ENCODE results near the gene ANXA5.
A peak's percentile ranks its signal among the peaks of the same experiment; 100 is the strongest.

ANXA5 gene

GRCh38 chr4:121712001-121712651, 15.3 kb upstream of the ANXA5 start:
- DNase-seq (ENCODE audit: low read depth) = no peak

- DNase-seq (ENCODE audit: low read depth) = peak; percentile 97
Measured at GRCh38 chr4:121711263-121712000, 14.7 kb upstream of the ANXA5 start.

GRCh38 chr4:121709766-121710405, 13.1 kb upstream of the ANXA5 start:
- no peak for DNase-seq (ENCODE audit: low read depth)

GRCh38 chr4:121707344-121707743, 10.6 kb upstream of the ANXA5 start:
- DNase-seq (ENCODE audit: low read depth) = no peak

GRCh38 chr4:121706595-121707021, 9.8 kb upstream of the ANXA5 start:
- peak; percentile 79 for DNase-seq (ENCODE audit: low read depth)

- no peak for DNase-seq (ENCODE audit: low read depth)
Measured at GRCh38 chr4:121705521-121705920, 8.7 kb upstream of the ANXA5 start.

- no peak for DNase-seq (ENCODE audit: low read depth)
Measured at GRCh38 chr4:121702136-121702535, 5.4 kb upstream of the ANXA5 start.

- DNase-seq (ENCODE audit: low read depth) = peak; percentile 28
Measured at GRCh38 chr4:121701263-121701662, 4.5 kb upstream of the ANXA5 start.

GRCh38 chr4:121698236-121698671, 1.5 kb upstream of the ANXA5 start:
- no peak for DNase-seq (ENCODE audit: low read depth)

GRCh38 chr4:121697564-121697963, 784 bp upstream of the ANXA5 start:
- no peak for DNase-seq (ENCODE audit: low read depth)

GRCh38 chr4:121696170-121696580, 605 bp downstream of the ANXA5 start:
- peak; percentile 86 for DNase-seq (ENCODE audit: low read depth)

GRCh38 chr4:121693886-121694285, 2.9 kb downstream of the ANXA5 start:
- no peak for DNase-seq (ENCODE audit: low read depth)

- DNase-seq (ENCODE audit: low read depth) = no peak
Measured at GRCh38 chr4:121693450-121693849, 3.3 kb downstream of the ANXA5 start.

GRCh38 chr4:121692261-121692660, 4.5 kb downstream of the ANXA5 start:
- DNase-seq (ENCODE audit: low read depth) = no peak

- DNase-seq (ENCODE audit: low read depth) = peak; percentile 79
Measured at GRCh38 chr4:121690001-121690400, 6.8 kb downstream of the ANXA5 start.

GRCh38 chr4:121688701-121689100, 8.1 kb downstream of the ANXA5 start:
- no peak for DNase-seq (ENCODE audit: low read depth)

- DNase-seq (ENCODE audit: low read depth) = no peak
Measured at GRCh38 chr4:121688261-121688660, 8.5 kb downstream of the ANXA5 start.

- DNase-seq (ENCODE audit: low read depth) = no peak
Measured at GRCh38 chr4:121686255-121686654, 10.5 kb downstream of the ANXA5 start.

- DNase-seq (ENCODE audit: low read depth) = no peak
Measured at GRCh38 chr4:121685257-121685656, 11.5 kb downstream of the ANXA5 start.

- no peak for DNase-seq (ENCODE audit: low read depth)
Measured at GRCh38 chr4:121684561-121684960, 12.2 kb downstream of the ANXA5 start.

- DNase-seq (ENCODE audit: low read depth) = no peak
Measured at GRCh38 chr4:121684016-121684415, 12.8 kb downstream of the ANXA5 start.

GRCh38 chr4:121680571-121680970, 16.2 kb downstream of the ANXA5 start:
- no peak for DNase-seq (ENCODE audit: low read depth)

GRCh38 chr4:121679951-121680350, 16.8 kb downstream of the ANXA5 start:
- DNase-seq (ENCODE audit: low read depth) = no peak

Measured in EH (cell line).